Prostate gland (tissue), 2 donors: ENCODE measurements around the gene NBAS.

Experiments
- POLR2A ChIP-seq: fragments of 450-650 bp; IDR thresholded peaks from one replicate; pipeline ENCODE4 v1.6.1; 2016; ENCODE audit warnings: antibody characterized with exemption, mild to moderate bottlenecking
- TF ChIP-seq, protein P1 (sequence below), 4 experiments: fragments of 200-600 bp in 2 of 4; fragments of 450-650 bp in 2 of 4; sonication (generic) in 2 of 4; IDR thresholded peaks; 1 replicate in 3 of 4; 2 replicates in 1 of 4; pipeline ENCODE4 v1.5.1; 2016 to 2019; ENCODE audit warnings: antibody characterized with exemption in 4 of 4, mild to moderate bottlenecking in 2 of 4, moderate library complexity in 2 of 4

DNA sequence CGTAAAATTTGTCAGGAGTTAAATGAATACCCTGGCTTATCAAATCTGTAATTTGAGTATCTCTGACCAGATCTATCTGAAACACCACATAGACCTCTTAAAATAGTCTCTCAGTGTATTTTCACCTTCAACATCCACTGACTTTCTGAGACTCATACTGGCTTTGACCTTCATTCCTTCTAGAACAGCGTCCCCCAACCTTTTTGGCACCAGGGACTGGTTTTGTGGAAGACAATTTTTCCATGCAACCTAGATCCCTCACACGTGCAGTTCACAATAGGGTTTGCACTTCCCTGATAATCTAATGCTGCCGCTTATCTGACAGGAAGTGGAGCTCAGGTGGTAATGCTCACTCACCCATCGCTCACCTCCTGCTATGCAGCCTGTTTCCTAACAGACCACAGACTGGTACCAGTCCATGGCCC lies 3.2 kb downstream of the NBAS start:
- TF ChIP-seq, protein P1, sequence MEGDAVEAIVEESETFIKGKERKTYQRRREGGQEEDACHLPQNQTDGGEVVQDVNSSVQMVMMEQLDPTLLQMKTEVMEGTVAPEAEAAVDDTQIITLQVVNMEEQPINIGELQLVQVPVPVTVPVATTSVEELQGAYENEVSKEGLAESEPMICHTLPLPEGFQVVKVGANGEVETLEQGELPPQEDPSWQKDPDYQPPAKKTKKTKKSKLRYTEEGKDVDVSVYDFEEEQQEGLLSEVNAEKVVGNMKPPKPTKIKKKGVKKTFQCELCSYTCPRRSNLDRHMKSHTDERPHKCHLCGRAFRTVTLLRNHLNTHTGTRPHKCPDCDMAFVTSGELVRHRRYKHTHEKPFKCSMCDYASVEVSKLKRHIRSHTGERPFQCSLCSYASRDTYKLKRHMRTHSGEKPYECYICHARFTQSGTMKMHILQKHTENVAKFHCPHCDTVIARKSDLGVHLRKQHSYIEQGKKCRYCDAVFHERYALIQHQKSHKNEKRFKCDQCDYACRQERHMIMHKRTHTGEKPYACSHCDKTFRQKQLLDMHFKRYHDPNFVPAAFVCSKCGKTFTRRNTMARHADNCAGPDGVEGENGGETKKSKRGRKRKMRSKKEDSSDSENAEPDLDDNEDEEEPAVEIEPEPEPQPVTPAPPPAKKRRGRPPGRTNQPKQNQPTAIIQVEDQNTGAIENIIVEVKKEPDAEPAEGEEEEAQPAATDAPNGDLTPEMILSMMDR (IDR thresholded peaks at IDR 0.05): no peak
- TF ChIP-seq POLR2A: no peak
